Body of pancreas (tissue), 4 donors: ENCODE results near the gene AP1S2. TPM values are rescaled to one million over a fixed set of nuclear protein-coding genes. Genes with fewer than 3 reads are reported as not detected.

Experiments
- ATAC-seq: fragments of 150-250 bp; one replicate; pipeline ENCODE4 v1.9.1; 2016
- DNase-seq, 4 donors: peaks; one replicate each; pipeline ENCODE4 v3.0.0-alpha.2; 2019
- H3K27ac ChIP-seq, 4 donors: fragments of 200-600 bp; sonication (generic); 1 replicate in 3 of 4; 2 replicates in 1 of 4; pipeline versions ENCODE4 v1.5.1 to v1.6.1; 2016 to 2019; ENCODE audit warnings: mild to moderate bottlenecking in 1 of 4, mixed read lengths in 1 of 4, moderate library complexity in 1 of 4
- H3K27me3 ChIP-seq, 2 donors: fragments of 200-600 bp; sonication (generic); one replicate each; pipeline ENCODE4 v1.6.0; 2016; ENCODE audit warnings: mild to moderate bottlenecking in 1 of 2
- H3K36me3 ChIP-seq, 2 donors: fragments of 200-600 bp; sonication (generic); replicated peaks in 1 of 2; 2 replicates each; pipeline ENCODE4 v1.5.1; 2016; ENCODE audit warnings: low read depth in 2 of 2; ENCODE audit not compliant: insufficient read depth in 1 of 2
- H3K4me1 ChIP-seq: fragments of 200-600 bp; sonication (generic); one replicate; pipeline ENCODE4 v1.6.0; 2016
- H3K4me3 ChIP-seq, 2 donors: fragments of 200-600 bp; sonication (generic); 1 replicate in 1 of 2; 2 replicates in 1 of 2; pipeline ENCODE4 v1.5.1; 2016 to 2019
- H3K9me3 ChIP-seq, 3 donors: fragments of 200-600 bp; sonication (generic); 1 replicate in 2 of 3; 2 replicates in 1 of 3; pipeline ENCODE4 v1.5.1; 2016
- CTCF ChIP-seq, 7 experiments: fragments of 450-650 bp in 4 of 7; fragments of 200-600 bp in 3 of 7; sonication (generic) in 3 of 7; IDR thresholded peaks; one replicate each; pipeline ENCODE4 v1.5.1; 2016 to 2019; ENCODE audit warnings: antibody characterized with exemption in 7 of 7
- POLR2A ChIP-seq, 3 donors: fragments of 450-650 bp; IDR thresholded peaks; one replicate each; pipeline ENCODE4 v1.6.1; 2016; ENCODE audit warnings: antibody characterized with exemption in 3 of 3, mild to moderate bottlenecking in 2 of 3
- WGBS, 2 donors: methylation state at CpG; one replicate each; pipeline ENCODE4 v1.1.5; 2017; 5-methylcytosine and 5-hydroxymethylcytosine counted together
- intact Hi-C: fragments of 100-400 bp; cut with DNase I; formaldehyde crosslinking; loops from one replicate; pipeline ENCODE4 v1.15.1; 2023
- total RNA-seq, 2 donors: library from RNA; depleted of rRNA; stranded (reverse); fragments of >200 nt; gene quantifications; one replicate each; pipeline ENCODE4 v1.1.0, GENCODE V29; 2016

The AP1S2 gene
- total RNA-seq, 2 donors from 2014 or later, result 7.6 to 11.7 TPM

- Histone ChIP-seq H3K4me3 (no peak overlapping the region), H3K9me3 (no peaks in the 10 kb centered on the region), H3K27me3 (no peaks in the 10 kb centered on the region), H3K27ac (no peak overlapping the region), H3K4me1 (no peaks in the 10 kb centered on the region), H3K36me3 (no peaks in the 10 kb centered on the region)
- ATAC-seq (no peak), DNase-seq (no peak)
- intact Hi-C loops, result no loop called here
- WGBS, 2 donors, result 52 to 54% methylated on average over 5 of the region's 5 CpGs
- no peak for TF ChIP-seq POLR2A (IDR thresholded peaks at IDR 0.05)
- TF ChIP-seq CTCF (IDR thresholded peaks at IDR 0.05), result no peak
Observed at GRCh38 chrX:15825936-15826335, 28.7 kb downstream of the AP1S2 start.

GRCh38 chrX:15822922-15823321, 31.7 kb downstream of the AP1S2 start:
- Histone ChIP-seq H3K27me3 (no peaks in the 10 kb centered on the region), H3K4me3 (no peak overlapping the region), H3K36me3 (no peaks in the 10 kb centered on the region), H3K27ac (no peak overlapping the region), H3K9me3 (no peaks in the 10 kb centered on the region), H3K4me1 (no peaks in the 10 kb centered on the region)
- WGBS, 2 donors, result 95 to 96% methylated on average over 9 to 14 of the region's 23 CpGs
- no peak for TF ChIP-seq CTCF (IDR thresholded peaks at IDR 0.05)
- TF ChIP-seq POLR2A (IDR thresholded peaks at IDR 0.05), result no peak
- intact Hi-C loops, result no loop called here
- DNase-seq (no peak), ATAC-seq (no peak)

GRCh38 chrX:15820106-15821073, 34.2 kb downstream of the AP1S2 start:
- 69 to 90% methylated on average over 14 of the region's 14 CpGs for WGBS, 2 donors
- Histone ChIP-seq H3K36me3 (no peaks in the 10 kb centered on the region), H3K4me3 (no peak overlapping the region), H3K9me3 (no peaks in the 10 kb centered on the region), H3K27ac (no peak overlapping the region), H3K27me3 (no peaks in the 10 kb centered on the region), H3K4me1 (no peaks in the 10 kb centered on the region)
- ATAC-seq, result no peak
- no peak for DNase-seq
- intact Hi-C loops, result no loop called here
- TF ChIP-seq POLR2A (IDR thresholded peaks at IDR 0.05), result no peak
- no peak for TF ChIP-seq CTCF (IDR thresholded peaks at IDR 0.05)

- Histone ChIP-seq H3K4me1 (no peaks in the 10 kb centered on the region), H3K27me3 (no peaks in the 10 kb centered on the region), H3K9me3 (no peaks in the 10 kb centered on the region), H3K36me3 (no peaks in the 10 kb centered on the region), H3K27ac (no peak overlapping the region), H3K4me3 (no peak overlapping the region)
- 62 to 66% methylated on average over 4 of the region's 4 CpGs for WGBS, 2 donors
- TF ChIP-seq POLR2A (IDR thresholded peaks at IDR 0.05) (no peak), CTCF (IDR thresholded peaks at IDR 0.05) (no peak)
- DNase-seq (no peak), ATAC-seq (no peak)
- intact Hi-C loops, result no loop called here
Observed at GRCh38 chrX:15816886-15817285, 37.7 kb downstream of the AP1S2 start.

- Histone ChIP-seq H3K27me3 (no peaks in the 10 kb centered on the region), H3K9me3 (no peaks in the 10 kb centered on the region), H3K4me3 (no peak overlapping the region), H3K4me1 (no peaks in the 10 kb centered on the region), H3K27ac (no peak overlapping the region), H3K36me3 (no peaks in the 10 kb centered on the region)
- intact Hi-C loops, result no loop called here
- ATAC-seq (no peak), DNase-seq (no peak)
- TF ChIP-seq POLR2A (IDR thresholded peaks at IDR 0.05), result no peak
- TF ChIP-seq CTCF (IDR thresholded peaks at IDR 0.05), result no peak
- 71 to 89% methylated on average over 1 of the region's 1 CpG for WGBS, 2 donors
Observed at GRCh38 chrX:15816438-15816809, 38.2 kb downstream of the AP1S2 start.
